H1 (cell line): ENCODE measurements around the gene CMC1.

Experiments
- EP300 ChIP-seq, 2 experiments: IDR thresholded peaks; 1 replicate in 1 of 2; 2 replicates in 1 of 2; pipeline ENCODE4 v1.6.1; 2011 to 2012; ENCODE audit warnings: low read depth in 2 of 2, low read length in 2 of 2, mild to moderate bottlenecking in 2 of 2, borderline replicate concordance in 1 of 2, inconsistent platforms in 1 of 2, moderate library complexity in 1 of 2
- NRF1 ChIP-seq: IDR thresholded peaks from 2 replicates; pipeline ENCODE4 v1.6.1; 2011; ENCODE audit warnings: mild to moderate bottlenecking, low read depth, low read length, improper control_type of control experiment
- POLR2AphosphoS5 ChIP-seq: IDR thresholded peaks from 2 replicates; pipeline ENCODE4 v1.6.1; 2011; ENCODE audit warnings: low read depth, low read length
- RNF2 ChIP-seq: fragments of 200-900, 300-1000 bp; sonication (generic); IDR thresholded peaks from 2 replicates; pipeline ENCODE4 v1.7.1; 2016; ENCODE audit warnings: borderline replicate concordance, low read depth, mild to moderate bottlenecking, antibody characterized with exemption, low read length; ENCODE audit not compliant: poor library complexity, severe bottlenecking; ENCODE audit errors: missing control alignments
- TF ChIP-seq, protein P1 (sequence below), 3 experiments: IDR thresholded peaks; 1 replicate in 2 of 3; 2 replicates in 1 of 3; pipeline versions ENCODE4 v1.5.1 to v1.6.1; 2011; ENCODE audit warnings: low read length in 3 of 3, mild to moderate bottlenecking in 3 of 3, inconsistent platforms in 2 of 3, low read depth in 1 of 3, moderate library complexity in 1 of 3; ENCODE audit not compliant: insufficient read depth in 1 of 3; ENCODE audit errors: control extremely low read depth in 1 of 3
- TF ChIP-seq, protein P2 (sequence below): IDR thresholded peaks from 2 replicates; pipeline ENCODE4 v1.6.1; 2012; ENCODE audit warnings: inconsistent platforms

DNA sequence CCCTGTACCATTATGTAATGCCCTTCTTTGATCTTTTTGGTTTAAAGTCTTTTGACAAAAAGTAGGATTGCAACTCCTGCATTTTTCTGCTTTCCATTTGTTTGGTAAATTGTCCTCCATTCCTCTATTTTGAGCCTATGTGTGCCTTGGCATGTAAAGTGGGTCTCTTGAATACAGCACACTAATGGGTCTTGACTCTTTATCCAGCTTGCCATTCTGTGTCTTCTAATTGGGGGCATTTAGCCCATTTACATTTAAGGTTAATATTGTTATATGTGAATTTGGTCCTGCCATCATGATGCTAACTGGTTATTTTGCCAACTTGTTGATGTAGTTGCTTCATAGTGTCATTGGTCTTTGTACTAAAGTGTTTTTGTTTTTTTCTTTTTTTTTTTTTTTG lies 32.4 kb downstream of the CMC1 start:
- TF ChIP-seq, protein P1, sequence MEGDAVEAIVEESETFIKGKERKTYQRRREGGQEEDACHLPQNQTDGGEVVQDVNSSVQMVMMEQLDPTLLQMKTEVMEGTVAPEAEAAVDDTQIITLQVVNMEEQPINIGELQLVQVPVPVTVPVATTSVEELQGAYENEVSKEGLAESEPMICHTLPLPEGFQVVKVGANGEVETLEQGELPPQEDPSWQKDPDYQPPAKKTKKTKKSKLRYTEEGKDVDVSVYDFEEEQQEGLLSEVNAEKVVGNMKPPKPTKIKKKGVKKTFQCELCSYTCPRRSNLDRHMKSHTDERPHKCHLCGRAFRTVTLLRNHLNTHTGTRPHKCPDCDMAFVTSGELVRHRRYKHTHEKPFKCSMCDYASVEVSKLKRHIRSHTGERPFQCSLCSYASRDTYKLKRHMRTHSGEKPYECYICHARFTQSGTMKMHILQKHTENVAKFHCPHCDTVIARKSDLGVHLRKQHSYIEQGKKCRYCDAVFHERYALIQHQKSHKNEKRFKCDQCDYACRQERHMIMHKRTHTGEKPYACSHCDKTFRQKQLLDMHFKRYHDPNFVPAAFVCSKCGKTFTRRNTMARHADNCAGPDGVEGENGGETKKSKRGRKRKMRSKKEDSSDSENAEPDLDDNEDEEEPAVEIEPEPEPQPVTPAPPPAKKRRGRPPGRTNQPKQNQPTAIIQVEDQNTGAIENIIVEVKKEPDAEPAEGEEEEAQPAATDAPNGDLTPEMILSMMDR (IDR thresholded peaks at IDR 0.05; ENCODE audit: control extremely low read depth in 1 of 3, insufficient read depth in 1 of 3, low read depth in 1 of 3, low read length in 3 of 3): no peak
- TF ChIP-seq POLR2AphosphoS5 (no peak), NRF1 (no peak), EP300 (IDR thresholded peaks at IDR 0.05; ENCODE audit: borderline replicate concordance in 1 of 2, low read depth in 2 of 2, low read length in 2 of 2) (no peak), RNF2 (no peak)
- TF ChIP-seq, protein P2, sequence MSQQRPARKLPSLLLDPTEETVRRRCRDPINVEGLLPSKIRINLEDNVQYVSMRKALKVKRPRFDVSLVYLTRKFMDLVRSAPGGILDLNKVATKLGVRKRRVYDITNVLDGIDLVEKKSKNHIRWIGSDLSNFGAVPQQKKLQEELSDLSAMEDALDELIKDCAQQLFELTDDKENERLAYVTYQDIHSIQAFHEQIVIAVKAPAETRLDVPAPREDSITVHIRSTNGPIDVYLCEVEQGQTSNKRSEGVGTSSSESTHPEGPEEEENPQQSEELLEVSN: no peak
